Measurements from ENCODE around the gene DTNB.

DTNB gene

DNA sequence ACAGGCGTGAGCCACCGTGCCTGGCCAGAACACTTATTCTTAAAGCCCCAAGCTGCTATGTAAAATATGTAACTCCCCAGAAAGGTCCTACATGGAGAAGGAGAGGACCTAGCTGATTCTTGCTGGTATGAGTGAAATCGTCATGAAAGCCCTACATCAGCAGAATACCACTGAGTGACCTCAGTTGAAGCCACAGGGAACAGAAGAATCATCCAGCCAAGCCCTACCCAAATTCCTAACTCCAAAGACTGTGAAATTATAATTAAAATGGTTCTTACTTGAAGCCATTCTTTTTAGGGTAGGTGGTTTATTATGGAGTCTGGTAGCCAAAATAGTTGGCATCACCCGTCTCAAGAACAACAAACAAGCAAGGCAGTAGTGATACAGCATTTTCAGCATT, 4.5 kb upstream of the DTNB start:
- TF ChIP-seq CTCF (IDR thresholded peaks at IDR 0.05) = no peak

DNA sequence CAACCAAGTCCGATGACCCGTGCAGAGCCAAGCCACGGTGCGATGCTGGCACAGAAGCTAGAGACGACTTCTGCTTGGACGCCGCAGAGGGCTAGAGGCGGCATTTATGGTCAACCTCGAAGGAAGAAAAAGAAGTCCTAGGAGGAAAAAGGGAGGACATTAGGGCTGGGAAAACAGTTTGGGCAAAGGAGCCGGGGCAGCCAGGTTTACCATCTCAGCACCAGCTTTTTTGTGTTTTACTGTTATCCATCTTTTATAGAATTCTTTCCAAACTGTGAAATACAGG, 643 bp upstream of the DTNB start:
- no peak for TF ChIP-seq CTCF (IDR thresholded peaks at IDR 0.05)

GRCh38 chr2:25672494-25673299, 680 bp downstream of the DTNB start:
- no peak for TF ChIP-seq CTCF (IDR thresholded peaks at IDR 0.05)

GRCh38 chr2:25671622-25672021, 1.8 kb downstream of the DTNB start:
- TF ChIP-seq CTCF (IDR thresholded peaks at IDR 0.05) = no peak

DNA sequence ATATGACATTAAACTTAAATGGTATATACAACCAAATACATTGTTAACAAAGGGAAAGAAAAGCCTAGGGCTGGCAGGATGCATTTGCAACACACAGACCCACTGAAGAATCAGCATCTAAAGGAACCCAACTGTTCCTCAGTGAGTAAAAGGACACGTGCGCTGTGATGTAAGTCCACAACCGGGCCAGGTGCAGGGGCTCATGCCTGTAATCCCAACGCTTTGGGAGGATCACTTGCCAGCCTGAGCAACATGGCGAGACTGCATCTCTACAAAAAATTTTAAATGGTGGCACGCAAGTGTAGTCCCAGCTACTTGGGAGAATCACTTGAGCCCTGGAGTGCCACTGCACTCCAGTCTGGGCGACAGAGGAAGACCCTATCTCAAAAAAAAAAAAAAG, 3.9 kb downstream of the DTNB start:
- no peak for TF ChIP-seq CTCF (IDR thresholded peaks at IDR 0.05)

- no peak for TF ChIP-seq CTCF (IDR thresholded peaks at IDR 0.05)
Measured at GRCh38 chr2:25666218-25666617, 7.2 kb downstream of the DTNB start.

DNA sequence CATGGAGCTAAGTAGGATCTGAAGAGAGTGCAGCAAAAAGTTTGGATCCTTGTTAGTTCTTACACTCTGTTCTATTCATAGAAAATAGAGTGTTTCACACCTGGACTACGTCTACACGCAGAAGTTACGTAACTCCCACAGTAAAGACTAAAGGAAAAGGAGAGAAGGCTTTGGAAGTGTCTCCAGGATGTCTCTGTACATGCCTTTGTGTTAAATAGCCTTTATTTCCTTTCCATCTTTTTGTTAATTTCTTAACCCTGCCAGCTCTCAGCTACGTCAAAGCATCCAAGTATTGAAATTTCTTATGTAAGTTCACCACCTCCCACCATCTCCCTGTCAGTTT, 8.4 kb downstream of the DTNB start:
- TF ChIP-seq CTCF (IDR thresholded peaks at IDR 0.05) = no peak

Measured in LNCAP (cell line).